H9 (cell line): Measurements from ENCODE around the gene MSL2. TPM values are rescaled to one million over a fixed set of nuclear protein-coding genes. Genes with fewer than 3 reads are reported as not detected.
A peak's percentile ranks its signal among the peaks of the same experiment; 100 is the strongest.

Source experiments
- DNase-seq: peaks from one replicate; pipeline ENCODE4 v3.0.0-alpha.2; 2017
- H2AFZ ChIP-seq: one replicate; pipeline ENCODE4 v1.6.1; 2013; ENCODE audit warnings: mild to moderate bottlenecking, low read length, control low read depth, moderate library complexity
- H2AK5ac ChIP-seq: 2 replicates; pipeline ENCODE4 v1.6.1; 2013; ENCODE audit warnings: low read length, control low read depth, mixed read lengths; ENCODE audit not compliant: insufficient read length
- H2BK120ac ChIP-seq: one replicate; pipeline ENCODE4 v1.6.1; 2013; ENCODE audit warnings: low read depth, mild to moderate bottlenecking, low read length, control low read depth, inconsistent platforms; ENCODE audit not compliant: poor library complexity, severe bottlenecking
- H2BK12ac ChIP-seq: 2 replicates; pipeline ENCODE4 v1.6.1; 2013; ENCODE audit warnings: low read length, control low read depth, mixed read lengths, low read depth; ENCODE audit not compliant: insufficient read length
- H2BK15ac ChIP-seq: 2 replicates; pipeline ENCODE4 v1.6.1; 2013; ENCODE audit warnings: low read depth, low read length, control low read depth
- H2BK20ac ChIP-seq: one replicate; pipeline ENCODE4 v1.6.1; 2013; ENCODE audit warnings: low read depth, mild to moderate bottlenecking, low read length, control low read depth, inconsistent platforms; ENCODE audit not compliant: poor library complexity, severe bottlenecking
- H2BK5ac ChIP-seq: 2 replicates; pipeline ENCODE4 v1.6.1; 2013; ENCODE audit warnings: low read length, control low read depth, mixed read lengths; ENCODE audit not compliant: insufficient read length
- H3K14ac ChIP-seq: 2 replicates; pipeline ENCODE4 v1.6.1; 2013; ENCODE audit warnings: low read length, control low read depth; ENCODE audit not compliant: insufficient read depth
- H3K18ac ChIP-seq: 2 replicates; pipeline ENCODE4 v1.6.1; 2013; ENCODE audit warnings: low read depth, mild to moderate bottlenecking, mixed read lengths, low read length, control low read depth; ENCODE audit not compliant: insufficient read length
- H3K23ac ChIP-seq: 2 replicates; pipeline ENCODE4 v1.6.1; 2013; ENCODE audit warnings: low read length, control low read depth, mixed read lengths, low read depth; ENCODE audit not compliant: insufficient read length
- H3K23me2 ChIP-seq: 2 replicates; pipeline ENCODE4 v1.6.1; 2013; ENCODE audit warnings: low read depth, mild to moderate bottlenecking, mixed read lengths, low read length, control low read depth; ENCODE audit not compliant: insufficient read length, poor library complexity, severe bottlenecking
- H3K27ac ChIP-seq: 2 replicates; pipeline ENCODE4 v1.5.1; 2013; ENCODE audit warnings: low read length, control low read depth, mixed read lengths, low read depth; ENCODE audit not compliant: insufficient read length
- H3K27me3 ChIP-seq: 2 replicates; pipeline ENCODE4 v1.6.1; 2013; ENCODE audit warnings: low read length, control low read depth, inconsistent platforms; ENCODE audit not compliant: insufficient read depth
- H3K4ac ChIP-seq: 2 replicates; pipeline ENCODE4 v1.6.1; 2013; ENCODE audit warnings: low read depth, mild to moderate bottlenecking, control low read depth, inconsistent platforms, low read length, moderate library complexity
- H3K4me1 ChIP-seq: 2 replicates; pipeline ENCODE4 v1.6.1; 2013; ENCODE audit warnings: low read length, control low read depth, inconsistent platforms; ENCODE audit not compliant: insufficient read depth
- H3K4me2 ChIP-seq: 2 replicates; pipeline ENCODE4 v1.6.1; 2013; ENCODE audit warnings: low read length, control low read depth, mixed read lengths; ENCODE audit not compliant: insufficient read length, insufficient read depth
- H3K56ac ChIP-seq: 2 replicates; pipeline ENCODE4 v1.6.1; 2013; ENCODE audit warnings: low read depth, mild to moderate bottlenecking, mixed read lengths, low read length, control low read depth; ENCODE audit not compliant: insufficient read length
- H3K79me1 ChIP-seq: 2 replicates; pipeline ENCODE4 v1.6.1; 2013; ENCODE audit warnings: low read depth, mild to moderate bottlenecking, moderate library complexity, low read length, control low read depth, inconsistent platforms; ENCODE audit not compliant: insufficient read depth, poor library complexity, severe bottlenecking
- H3K79me2 ChIP-seq: 2 replicates; pipeline ENCODE4 v1.6.1; 2013; ENCODE audit warnings: low read length, control low read depth, inconsistent platforms; ENCODE audit not compliant: insufficient read depth
- H3K9ac ChIP-seq: 2 replicates; pipeline ENCODE4 v1.6.1; 2013; ENCODE audit warnings: low read length, control low read depth, mixed read lengths; ENCODE audit not compliant: insufficient read length; ENCODE audit errors: extremely low read depth
- H3K9me3 ChIP-seq: one replicate; pipeline ENCODE4 v1.6.1; 2013; ENCODE audit warnings: low read depth, low read length, inconsistent platforms; ENCODE audit not compliant: control insufficient read depth
- H3T11ph ChIP-seq: one replicate; pipeline ENCODE4 v1.6.1; 2013; ENCODE audit warnings: mild to moderate bottlenecking, low read length, control low read depth, inconsistent platforms
- H4K20me1 ChIP-seq: one replicate; pipeline ENCODE4 v1.6.1; 2013; ENCODE audit not compliant: control insufficient read depth, insufficient read length, insufficient read depth
- H4K5ac ChIP-seq: 2 replicates; pipeline ENCODE4 v1.6.1; 2013; ENCODE audit warnings: low read depth, mild to moderate bottlenecking, mixed read lengths, low read length, control low read depth; ENCODE audit not compliant: insufficient read length
- H4K8ac ChIP-seq: replicated peaks from 2 replicates; pipeline ENCODE4 v1.6.1; 2013; ENCODE audit warnings: low read length, control low read depth, mixed read lengths, low read depth; ENCODE audit not compliant: insufficient read length
- H4K91ac ChIP-seq: 2 replicates; pipeline ENCODE4 v1.6.1; 2013; ENCODE audit warnings: low read depth, mild to moderate bottlenecking, moderate library complexity, mixed read lengths, low read length, control low read depth; ENCODE audit not compliant: insufficient read length
- H3K27ac Mint-ChIP-seq, 3 experiments: 2 replicates in 2 of 3; 3 replicates in 1 of 3; pipeline ENCODE4 v1.8.0; 2020 to 2021; ENCODE audit warnings: mixed read lengths in 3 of 3, mild to moderate bottlenecking in 1 of 3, moderate library complexity in 1 of 3
- H3K27me3 Mint-ChIP-seq: 2 replicates; pipeline ENCODE4 v1.8.0; 2021; ENCODE audit warnings: low read depth, mild to moderate bottlenecking, moderate library complexity, mixed read lengths
- H3K36me3 Mint-ChIP-seq, 3 experiments: 2 replicates in 2 of 3; 3 replicates in 1 of 3; pipeline ENCODE4 v1.8.0; 2020 to 2021; ENCODE audit warnings: low read depth in 3 of 3, mixed read lengths in 3 of 3; ENCODE audit not compliant: insufficient read depth in 1 of 3
- H3K4me1 Mint-ChIP-seq, 2 experiments: 2 replicates each; pipeline ENCODE4 v1.8.0; 2020; ENCODE audit warnings: mixed read lengths in 2 of 2
- H3K4me3 Mint-ChIP-seq, 2 experiments: 2 replicates in 1 of 2; 3 replicates in 1 of 2; pipeline ENCODE4 v1.8.0; 2020 to 2021; ENCODE audit warnings: mild to moderate bottlenecking in 2 of 2, mixed read lengths in 2 of 2, moderate library complexity in 1 of 2
- H3K9me3 Mint-ChIP-seq, 2 experiments: 2 replicates in 1 of 2; 3 replicates in 1 of 2; pipeline ENCODE4 v1.8.0; 2020; ENCODE audit warnings: mild to moderate bottlenecking in 2 of 2, mixed read lengths in 2 of 2, moderate library complexity in 1 of 2
- WGBS: extraction: QIAGEN DNeasy Blood & Tissue Kit; methylation state at CpG from one replicate; pipeline ENCODE4 v1.1.7; 2013; ENCODE audit warnings: missing lambda C conversion rate, low lambda C conversion rate, mixed read lengths; ENCODE audit not compliant: insufficient read length; ENCODE audit errors: extremely low coverage; 5-methylcytosine and 5-hydroxymethylcytosine counted together
- total RNA-seq: library from RNA; stranded (reverse); gene quantifications from 2 replicates; pipeline ENCODE4 v1.2.1, GENCODE V29; 2021
- TF ChIP-seq, protein P1 (sequence below): fragments of 200-600 bp; sonication (generic); conservative IDR thresholded peaks from 3 replicates; pipeline ENCODE4 v1.8.0; 2021; ENCODE audit warnings: antibody characterized with exemption, mild to moderate bottlenecking

Gene MSL2
- total RNA-seq, 1 experiment from 2014 or later: 42.7 TPM

DNA sequence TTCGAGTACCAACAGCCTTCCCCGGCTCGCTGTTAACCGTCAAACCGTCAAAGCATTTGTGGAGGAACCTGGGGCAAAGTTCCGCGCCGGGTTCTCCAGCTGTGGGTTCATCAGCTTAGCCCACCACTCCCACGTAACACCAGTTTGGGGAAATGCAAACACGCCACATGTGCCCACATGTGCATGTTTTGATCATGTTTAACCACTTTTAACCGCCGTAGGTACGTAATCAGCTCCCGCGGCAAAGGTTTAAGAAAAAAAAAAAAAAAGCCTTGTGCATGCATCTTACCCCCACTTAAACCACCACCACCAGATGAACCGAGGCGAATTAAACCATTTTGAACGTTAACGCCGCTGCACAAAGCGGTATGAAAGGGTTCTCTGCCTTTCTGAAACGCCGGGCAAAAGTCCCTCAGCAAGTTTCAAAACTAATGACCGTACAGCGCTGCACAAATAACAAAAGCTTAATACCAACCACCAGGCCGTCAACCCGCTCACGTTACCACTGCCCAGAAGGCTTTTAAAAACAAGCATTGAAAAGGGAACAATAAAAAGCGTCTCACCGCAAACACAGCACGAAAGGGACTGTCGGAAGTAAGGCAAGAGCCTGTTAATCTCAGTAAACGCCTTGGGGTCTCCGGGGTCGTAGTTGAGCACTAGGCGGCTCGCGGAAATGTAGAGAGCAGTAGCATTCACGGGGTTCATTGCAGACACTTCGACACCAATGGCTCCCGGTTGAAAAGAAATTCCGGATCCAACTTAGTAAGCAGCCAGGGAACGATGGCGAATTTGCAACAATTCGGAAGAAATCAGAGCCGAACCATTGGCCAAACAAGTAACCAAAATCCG is 1.5 kb downstream of the MSL2 start:
- Histone ChIP-seq H3K27me3 (no peaks in the 10 kb centered on the region), H3K14ac (peak overlapping the region; percentile 93), H4K91ac (no peak overlapping the region), H3K4ac (no peak overlapping the region; the same call in 1 of the 2 replicates), H3K27ac (peak overlapping the region; percentile 10), H3K79me1 (no peaks in the 10 kb centered on the region), H2BK15ac (no peak overlapping the region), H4K20me1 (no peaks in the 10 kb centered on the region), H3K4me2 (peak overlapping the region; percentile 79), H3K9ac (peak overlapping the region; percentile 91), H2BK12ac (no peak overlapping the region), H2BK120ac (no peak overlapping the region), H3K79me2 (peaks cover 43% of the 10 kb centered on the region), H3T11ph (no peak overlapping the region), H2AK5ac (no peak overlapping the region), H3K23me2 (peaks cover 6% of the 10 kb centered on the region), H2BK20ac (no peak overlapping the region), H2AFZ (no peak overlapping the region), H4K8ac (no peak overlapping the region), H3K23ac (no peak overlapping the region), H3K9me3 (no peaks in the 10 kb centered on the region), H3K18ac (no peak overlapping the region), H4K5ac (no peak overlapping the region), H3K4me1 (0 out of 2 replicates have a peak, but pooled peaks cover 2% of the 10 kb centered on the region), H2BK5ac (no peak overlapping the region), H3K56ac (peak overlapping the region; percentile 35)
- Mint-ChIP-seq H3K4me3 (peak overlapping the region; percentile 96 to 98), H3K36me3 (peaks cover 10 to 31% (median 13%) of the 10 kb centered on the region in 3 experiments), H3K9me3 (peaks cover 12 to 15% of the 10 kb centered on the region in 2 experiments), H3K27ac (peak overlapping the region; percentile 83 to 97 (median 92)), H3K4me1 (peaks cover 47 to 48% of the 10 kb centered on the region in 2 experiments), H3K27me3 (peaks cover 3% of the 10 kb centered on the region; the same call in 1 of the 2 replicates)
- TF ChIP-seq, protein P1, sequence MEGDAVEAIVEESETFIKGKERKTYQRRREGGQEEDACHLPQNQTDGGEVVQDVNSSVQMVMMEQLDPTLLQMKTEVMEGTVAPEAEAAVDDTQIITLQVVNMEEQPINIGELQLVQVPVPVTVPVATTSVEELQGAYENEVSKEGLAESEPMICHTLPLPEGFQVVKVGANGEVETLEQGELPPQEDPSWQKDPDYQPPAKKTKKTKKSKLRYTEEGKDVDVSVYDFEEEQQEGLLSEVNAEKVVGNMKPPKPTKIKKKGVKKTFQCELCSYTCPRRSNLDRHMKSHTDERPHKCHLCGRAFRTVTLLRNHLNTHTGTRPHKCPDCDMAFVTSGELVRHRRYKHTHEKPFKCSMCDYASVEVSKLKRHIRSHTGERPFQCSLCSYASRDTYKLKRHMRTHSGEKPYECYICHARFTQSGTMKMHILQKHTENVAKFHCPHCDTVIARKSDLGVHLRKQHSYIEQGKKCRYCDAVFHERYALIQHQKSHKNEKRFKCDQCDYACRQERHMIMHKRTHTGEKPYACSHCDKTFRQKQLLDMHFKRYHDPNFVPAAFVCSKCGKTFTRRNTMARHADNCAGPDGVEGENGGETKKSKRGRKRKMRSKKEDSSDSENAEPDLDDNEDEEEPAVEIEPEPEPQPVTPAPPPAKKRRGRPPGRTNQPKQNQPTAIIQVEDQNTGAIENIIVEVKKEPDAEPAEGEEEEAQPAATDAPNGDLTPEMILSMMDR: no peak
- peak; percentile 36 for DNase-seq
- no CpG with 5 or more reads among the region's 47 CpGs for WGBS
